Measurements from ENCODE around the gene PNMA3.

DNA sequence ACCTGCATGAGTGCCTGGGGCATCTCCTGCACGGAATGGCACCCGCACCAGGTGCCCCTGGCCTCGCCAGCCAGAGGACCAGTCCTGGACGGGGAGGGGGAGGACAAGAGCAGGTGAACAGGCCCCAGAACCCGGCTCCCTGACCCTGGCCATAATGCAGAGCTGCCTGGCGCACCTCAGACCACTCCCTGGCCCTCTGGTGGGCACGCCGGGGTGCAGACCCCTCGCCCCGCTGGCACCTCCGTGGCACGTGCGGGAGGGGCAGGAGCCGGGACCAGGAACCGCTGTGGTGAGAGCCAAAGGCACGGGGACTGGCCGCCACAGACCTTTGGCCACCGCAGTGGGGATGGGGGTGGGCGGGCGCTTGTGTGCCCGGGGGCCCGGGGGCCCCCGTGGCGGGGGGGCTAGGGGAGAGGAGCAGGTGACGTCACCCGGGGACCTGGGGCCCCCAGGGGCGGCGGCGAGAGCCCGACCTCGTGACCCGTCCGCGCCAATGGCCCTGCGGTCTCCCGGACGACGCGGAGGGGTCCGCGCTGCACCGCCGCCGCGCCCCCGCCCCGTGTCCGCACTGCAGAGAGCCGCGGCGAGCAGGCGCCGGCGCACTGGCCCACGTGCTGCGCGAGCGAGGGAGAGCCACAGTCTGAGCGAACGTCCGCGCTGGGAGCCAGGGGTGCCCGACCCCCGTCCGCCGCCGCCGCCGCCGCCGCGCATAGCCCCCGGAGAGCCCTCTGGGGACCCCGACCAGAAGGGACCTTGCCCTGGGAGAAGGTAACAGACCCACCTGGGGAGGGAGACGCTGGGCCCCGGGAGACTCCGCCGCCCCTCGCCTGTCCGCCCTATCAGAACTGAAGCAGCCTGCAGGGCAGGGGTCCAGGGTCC, at the start of gene PNMA3:
- no peak for TF ChIP-seq ZSCAN5A (tag by site-specific recombination; IDR thresholded peaks at IDR 0.05)
- no peak for TF ChIP-seq ZBTB7A (tag by site-specific recombination; IDR thresholded peaks at IDR 0.05; ENCODE audit: low read depth)
- TF ChIP-seq ZNF274 (IDR thresholded peaks at IDR 0.05; ENCODE audit: low read length), result no peak
- TF ChIP-seq ZNF274 (tag by site-specific recombination; IDR thresholded peaks at IDR 0.05; ENCODE audit: borderline replicate concordance), result no peak
- TF ChIP-seq ZNF529 (tag by site-specific recombination; IDR thresholded peaks at IDR 0.05; ENCODE audit: insufficient replicate concordance), result no peak
- no peak for TF ChIP-seq HOXA7 (CRISPR knock-in tag; IDR thresholded peaks at IDR 0.05; ENCODE audit: borderline replicate concordance)
- TF ChIP-seq ZNF335 (tag by site-specific recombination; conservative IDR thresholded peaks at IDR 0.05), result no peak
- no peak for TF ChIP-seq ZNF19 (tag by site-specific recombination; IDR thresholded peaks at IDR 0.05; ENCODE audit: low read depth)

All from HEK293 (cell line).